ENCODE data around the gene FAM240B. TPM values are rescaled to one million over a fixed set of nuclear protein-coding genes. Genes with fewer than 3 reads are reported as not detected.

Gene FAM240B
- total RNA-seq, 4 donors from 2014 or later: not detected

DNA sequence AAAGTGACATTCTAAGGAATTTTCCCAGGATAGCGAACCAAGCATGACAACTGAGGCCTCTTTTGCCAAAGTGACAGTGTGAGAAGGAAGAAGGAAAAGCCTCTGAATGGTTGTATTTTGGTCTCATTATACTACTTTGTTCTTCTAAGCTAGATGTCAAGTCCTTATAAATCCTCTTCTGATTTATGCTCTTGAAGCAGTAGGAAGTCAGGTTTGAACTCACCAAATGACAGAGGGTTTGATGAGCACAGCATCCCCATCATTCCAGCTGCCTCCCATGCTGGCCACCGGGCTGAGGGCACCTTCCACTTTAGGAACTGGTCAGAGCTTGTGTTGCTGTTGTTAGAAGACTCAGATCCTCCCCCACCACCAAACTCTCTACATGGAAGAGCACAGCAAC is 44.1 kb downstream of the FAM240B start:
- H3K4me3 ChIP-seq: no peak overlapping the region
- DNase-seq: no peak

DNA sequence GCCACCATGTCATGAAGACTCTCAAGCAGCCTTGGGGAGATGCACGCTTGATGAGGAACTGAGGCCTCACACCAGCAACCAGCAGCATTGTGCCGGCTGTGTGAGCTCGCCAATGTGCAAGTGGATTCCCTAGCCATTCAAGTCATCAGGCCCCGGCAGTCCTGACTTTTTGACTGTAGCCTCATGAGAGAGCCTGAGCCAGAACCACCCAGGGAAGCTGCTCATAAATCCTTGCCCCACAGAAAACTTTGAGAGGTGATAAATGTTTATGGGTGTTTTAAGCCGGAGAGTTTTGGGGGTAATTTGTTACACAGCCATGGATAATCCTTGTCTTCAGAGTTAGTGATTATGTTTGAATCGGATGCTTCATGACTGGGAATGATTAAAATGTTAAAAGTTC is 44.7 kb downstream of the FAM240B start:
- 91 to 92% methylated on average over 4 to 6 of the region's 6 CpGs for WGBS, 2 donors
- no peak for TF ChIP-seq POLR2A (IDR thresholded peaks at IDR 0.05)
- TF ChIP-seq, protein P1, sequence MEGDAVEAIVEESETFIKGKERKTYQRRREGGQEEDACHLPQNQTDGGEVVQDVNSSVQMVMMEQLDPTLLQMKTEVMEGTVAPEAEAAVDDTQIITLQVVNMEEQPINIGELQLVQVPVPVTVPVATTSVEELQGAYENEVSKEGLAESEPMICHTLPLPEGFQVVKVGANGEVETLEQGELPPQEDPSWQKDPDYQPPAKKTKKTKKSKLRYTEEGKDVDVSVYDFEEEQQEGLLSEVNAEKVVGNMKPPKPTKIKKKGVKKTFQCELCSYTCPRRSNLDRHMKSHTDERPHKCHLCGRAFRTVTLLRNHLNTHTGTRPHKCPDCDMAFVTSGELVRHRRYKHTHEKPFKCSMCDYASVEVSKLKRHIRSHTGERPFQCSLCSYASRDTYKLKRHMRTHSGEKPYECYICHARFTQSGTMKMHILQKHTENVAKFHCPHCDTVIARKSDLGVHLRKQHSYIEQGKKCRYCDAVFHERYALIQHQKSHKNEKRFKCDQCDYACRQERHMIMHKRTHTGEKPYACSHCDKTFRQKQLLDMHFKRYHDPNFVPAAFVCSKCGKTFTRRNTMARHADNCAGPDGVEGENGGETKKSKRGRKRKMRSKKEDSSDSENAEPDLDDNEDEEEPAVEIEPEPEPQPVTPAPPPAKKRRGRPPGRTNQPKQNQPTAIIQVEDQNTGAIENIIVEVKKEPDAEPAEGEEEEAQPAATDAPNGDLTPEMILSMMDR (IDR thresholded peaks at IDR 0.05): no peak

More for the DNA sequence above, 44.1 kb downstream of the FAM240B start:
- intact Hi-C loops (cut with DNase I): no loop called here
- H3K36me3 ChIP-seq: no peaks in the 10 kb centered on the region
- peaks cover 0 to 8% (median 6%) of the 10 kb centered on the region in 3 donors for H3K4me1 ChIP-seq
- no peaks in the 10 kb centered on the region for H3K9me3 ChIP-seq
- TF ChIP-seq POLR2A (IDR thresholded peaks at IDR 0.05): no peak
- TF ChIP-seq, protein P1 (IDR thresholded peaks at IDR 0.05): no peak
- WGBS, 2 donors: 72 to 81% methylated on average over 2 of the region's 2 CpGs
- no peak overlapping the region for H3K27ac ChIP-seq
- H3K27me3 ChIP-seq: peaks cover 0 to 11% (median 0%) of the 10 kb centered on the region in 4 donors

DNA sequence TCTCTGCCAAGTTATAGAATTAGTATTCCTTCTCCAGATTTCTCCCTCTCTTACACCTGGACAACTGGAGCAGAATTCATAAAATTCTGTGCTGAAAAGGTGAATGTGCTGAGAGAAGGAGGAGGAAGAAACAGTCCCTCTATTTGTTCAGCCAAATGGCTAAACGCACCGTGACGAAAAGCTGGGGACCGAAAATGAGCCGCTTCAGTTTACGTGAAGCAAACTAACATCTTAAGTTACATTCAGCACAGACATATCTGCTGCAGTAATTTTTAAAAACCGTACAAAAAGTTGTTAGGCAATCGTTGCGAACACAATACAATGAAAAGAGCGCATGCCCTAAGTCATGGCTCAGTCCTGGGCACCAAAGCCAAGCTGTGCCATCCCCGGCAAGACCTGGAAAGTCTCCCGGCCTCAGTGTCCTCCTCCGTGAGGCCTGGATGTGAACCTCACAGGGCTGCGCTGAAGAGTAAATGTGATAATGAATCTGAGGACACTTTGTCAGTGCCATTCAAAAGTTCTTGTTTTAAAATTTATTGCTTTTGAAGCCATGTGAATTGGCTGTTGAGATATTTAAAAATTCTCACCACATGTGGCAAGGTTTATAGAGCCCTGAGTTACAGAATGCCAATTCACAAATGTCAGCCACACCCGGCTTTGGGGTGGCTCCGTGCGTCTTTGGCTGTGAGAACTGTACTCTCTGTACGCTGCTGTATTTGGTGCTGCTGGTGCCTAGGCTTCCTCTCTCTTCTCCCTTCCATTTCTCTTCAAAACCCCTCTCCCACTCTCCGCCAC is 46.3 kb downstream of the FAM240B start:
- no peak overlapping the region for H3K4me3 ChIP-seq
- TF ChIP-seq, protein P1 (IDR thresholded peaks at IDR 0.05): no peak
- TF ChIP-seq POLR2A (IDR thresholded peaks at IDR 0.05): no peak
- DNase-seq: no peak
- H3K27me3 ChIP-seq: peaks cover 0 to 11% (median 0%) of the 10 kb centered on the region in 4 donors
- H3K9me3 ChIP-seq: no peaks in the 10 kb centered on the region
- H3K36me3 ChIP-seq: no peaks in the 10 kb centered on the region
- intact Hi-C loops (cut with DNase I): no loop called here
- peaks cover 0 to 8% (median 6%) of the 10 kb centered on the region in 3 donors for H3K4me1 ChIP-seq
- 90 to 93% methylated on average over 19 of the region's 19 CpGs for WGBS, 2 donors
- no peak overlapping the region for H3K27ac ChIP-seq

More for the DNA sequence above, 44.7 kb downstream of the FAM240B start:
- H3K27ac ChIP-seq: no peak overlapping the region
- DNase-seq: no peak
- no peak overlapping the region for H3K4me3 ChIP-seq
- peaks cover 0 to 8% (median 6%) of the 10 kb centered on the region in 3 donors for H3K4me1 ChIP-seq
- peaks cover 0 to 11% (median 0%) of the 10 kb centered on the region in 4 donors for H3K27me3 ChIP-seq
- intact Hi-C loops (cut with DNase I): no loop called here
- H3K36me3 ChIP-seq: no peaks in the 10 kb centered on the region
- no peaks in the 10 kb centered on the region for H3K9me3 ChIP-seq

DNA sequence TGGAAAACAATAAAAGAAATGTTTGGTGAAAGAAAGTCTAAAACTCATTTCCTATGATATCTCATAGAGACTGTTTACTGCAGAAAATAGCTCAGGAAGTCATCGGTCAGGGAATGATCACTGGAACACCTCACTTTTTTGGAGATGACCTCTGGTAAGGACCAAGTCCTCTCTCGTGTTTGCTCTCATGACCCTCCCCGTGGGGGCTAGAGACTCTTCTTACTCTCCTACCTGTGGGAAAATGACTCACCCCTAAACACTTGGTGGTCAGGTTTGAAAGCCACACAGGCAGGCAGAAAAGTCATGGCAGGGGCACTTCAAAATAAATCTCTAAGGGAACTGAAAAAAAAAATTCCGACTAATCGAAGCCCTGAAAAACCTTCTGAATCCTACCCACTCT is 48.2 kb downstream of the FAM240B start:
- no peak overlapping the region for H3K4me3 ChIP-seq
- peaks cover 0 to 6% (median 0%) of the 10 kb centered on the region in 4 donors for H3K27me3 ChIP-seq
- intact Hi-C loops (cut with DNase I): no loop called here
- H3K36me3 ChIP-seq: no peaks in the 10 kb centered on the region
- H3K27ac ChIP-seq: no peak overlapping the region
- 78 to 84% methylated on average over 5 of the region's 5 CpGs for WGBS, 2 donors
- TF ChIP-seq, protein P1 (IDR thresholded peaks at IDR 0.05): no peak
- TF ChIP-seq POLR2A (IDR thresholded peaks at IDR 0.05): no peak
- no peak for DNase-seq
- no peaks in the 10 kb centered on the region for H3K9me3 ChIP-seq
- peaks cover 0 to 8% (median 6%) of the 10 kb centered on the region in 3 donors for H3K4me1 ChIP-seq

DNA sequence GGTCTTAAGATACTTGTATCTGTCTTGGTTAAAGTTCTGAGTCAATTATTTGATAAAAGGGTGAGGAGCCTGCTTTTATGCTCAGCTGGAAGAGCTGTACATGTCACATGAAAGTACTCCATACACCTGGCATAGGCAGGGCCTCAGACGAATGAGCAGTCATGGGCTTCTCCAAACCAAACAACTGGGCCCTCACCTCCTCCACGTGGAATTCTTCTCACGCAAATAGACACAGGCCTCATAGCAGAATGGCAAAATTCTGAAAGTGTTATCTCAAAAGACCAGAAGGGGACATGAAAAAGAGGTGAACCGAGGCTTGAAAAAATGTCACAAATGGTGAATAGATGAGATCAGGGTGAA is 48.6 kb downstream of the FAM240B start:
- Histone ChIP-seq H3K27me3 (peaks cover 0 to 6% (median 0%) of the 10 kb centered on the region in 4 donors), H3K36me3 (no peaks in the 10 kb centered on the region), H3K9me3 (no peaks in the 10 kb centered on the region), H3K4me3 (no peak overlapping the region), H3K4me1 (peaks cover 0 to 8% (median 6%) of the 10 kb centered on the region in 3 donors), H3K27ac (no peak overlapping the region)
- intact Hi-C loops (cut with DNase I): no loop called here
- TF ChIP-seq POLR2A (IDR thresholded peaks at IDR 0.05): no peak
- TF ChIP-seq, protein P1 (IDR thresholded peaks at IDR 0.05): no peak
- DNase-seq: no peak
- WGBS, 2 donors: 77 to 85% methylated on average over 4 of the region's 4 CpGs
